GM18858 (cell line): ENCODE results near the gene EML3.
"Not testable (repeated sequence)": the region's sequence is repeated elsewhere in the genome, so short reads cannot be mapped to it uniquely, and the experiment has no call there.

Experiments used
- ATAC-seq: cut with Tn5 transposase; IDR thresholded peaks from one replicate; pipeline ENCODE4 v1.9.1; 2021; ENCODE audit not compliant: unreplicated experiment

Gene EML3

DNA sequence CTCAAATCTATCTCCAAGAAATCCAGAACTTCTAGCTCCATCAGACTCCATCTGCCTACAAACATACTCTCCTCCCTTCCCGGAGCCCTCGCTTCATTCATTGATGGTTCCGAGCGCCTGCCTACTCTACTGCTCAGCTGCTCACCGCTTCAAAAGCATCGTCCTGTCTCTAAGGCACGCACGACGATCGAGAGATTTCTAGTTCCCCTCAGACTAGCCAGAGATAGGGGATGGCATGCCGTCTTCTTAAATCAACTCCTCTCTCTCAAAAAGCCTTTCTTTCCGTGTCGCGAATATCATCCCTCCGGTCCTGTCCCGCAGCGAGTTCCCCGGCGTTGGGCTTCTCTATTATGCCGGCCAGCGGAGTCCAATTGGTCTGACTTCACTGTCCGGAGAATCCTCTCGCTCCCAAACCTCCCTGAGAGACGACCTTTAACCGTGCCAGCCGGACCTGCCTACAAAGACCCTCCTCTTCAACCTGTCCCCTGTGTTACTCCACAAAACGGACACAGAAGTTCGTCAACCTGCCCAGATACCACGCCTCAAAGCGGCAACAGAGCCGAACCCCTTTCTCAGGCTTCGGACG lies 39.5 kb downstream of the EML3 start:
- ATAC-seq = no peak

DNA sequence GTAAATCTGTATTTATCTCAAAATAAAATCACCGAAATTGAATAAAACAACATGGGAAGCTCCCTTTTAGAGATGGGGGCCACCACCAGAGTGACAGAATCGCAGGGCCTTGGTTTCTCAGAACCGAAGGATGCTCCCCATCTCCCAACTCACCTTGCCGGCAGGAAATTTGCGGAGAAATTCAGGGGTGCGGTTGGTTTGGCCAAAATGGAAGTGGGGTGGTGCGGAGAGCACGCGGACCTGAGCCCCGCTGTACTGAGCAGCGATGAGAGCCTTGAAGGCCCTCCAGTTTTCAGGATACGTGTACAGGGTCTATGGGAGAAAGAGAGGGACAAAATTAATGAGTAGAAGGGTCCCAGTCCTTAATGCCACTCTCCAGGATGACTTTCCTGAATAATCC lies 40.1 kb downstream of the EML3 start:
- ATAC-seq = no peak

DNA sequence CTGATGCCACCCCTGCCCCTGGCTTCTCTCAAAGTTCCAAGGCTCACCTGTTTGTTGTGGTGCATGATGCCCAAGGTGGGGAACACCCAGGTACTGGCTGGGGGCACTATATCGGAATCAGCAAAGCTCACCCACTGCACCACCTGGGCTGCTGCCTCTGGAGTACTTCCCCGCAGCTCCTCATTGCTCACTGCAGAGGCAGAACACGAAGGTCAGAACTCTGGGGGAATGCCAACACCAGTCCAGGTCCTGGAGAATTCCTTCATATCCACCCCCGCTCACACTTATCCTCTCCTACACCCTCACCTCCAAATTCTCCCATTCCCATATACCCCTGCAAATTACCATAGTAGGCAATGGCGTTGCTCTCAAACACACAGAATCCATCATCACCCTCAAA lies 41.1 kb downstream of the EML3 start:
- not testable (repeated sequence) for ATAC-seq

DNA sequence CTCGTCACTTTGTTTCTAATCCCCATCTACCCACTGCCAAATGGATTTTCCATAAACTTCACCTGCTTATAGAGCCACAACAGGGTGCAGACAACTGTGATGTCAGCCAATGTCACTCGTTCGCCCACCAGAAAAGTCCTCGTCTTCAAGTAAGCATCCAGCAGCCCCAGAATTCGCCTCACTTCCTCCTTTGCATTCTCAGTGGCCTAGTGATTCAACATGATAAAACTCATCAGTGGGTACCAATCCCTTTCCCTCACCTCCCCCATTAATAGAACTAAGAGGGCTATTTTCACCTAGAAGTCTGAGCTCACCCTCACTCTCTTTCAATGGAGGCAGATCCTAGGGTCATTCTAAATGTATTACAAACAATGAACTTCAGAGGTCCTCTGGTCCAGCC lies 41.7 kb downstream of the EML3 start:
- ATAC-seq = not testable (repeated sequence)

DNA sequence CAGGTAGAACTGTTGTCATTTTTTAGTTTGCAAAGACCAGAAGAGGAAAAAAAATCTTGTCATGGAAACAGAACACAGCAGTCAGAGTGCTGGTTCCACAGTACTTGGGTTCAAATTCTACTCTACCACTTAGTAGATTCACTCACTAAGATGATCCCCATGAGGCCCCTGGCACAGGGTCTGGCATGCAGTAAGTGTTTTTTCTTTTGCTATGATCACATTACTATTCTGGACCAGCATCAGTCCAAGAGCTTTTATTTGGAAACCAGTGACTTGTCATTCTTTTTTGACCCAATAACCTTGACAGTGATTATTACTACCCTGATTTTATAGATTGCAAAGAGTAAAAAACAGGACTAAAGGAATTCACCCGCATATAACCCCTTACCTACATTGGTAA lies 43.0 kb downstream of the EML3 start:
- no peak for ATAC-seq

DNA sequence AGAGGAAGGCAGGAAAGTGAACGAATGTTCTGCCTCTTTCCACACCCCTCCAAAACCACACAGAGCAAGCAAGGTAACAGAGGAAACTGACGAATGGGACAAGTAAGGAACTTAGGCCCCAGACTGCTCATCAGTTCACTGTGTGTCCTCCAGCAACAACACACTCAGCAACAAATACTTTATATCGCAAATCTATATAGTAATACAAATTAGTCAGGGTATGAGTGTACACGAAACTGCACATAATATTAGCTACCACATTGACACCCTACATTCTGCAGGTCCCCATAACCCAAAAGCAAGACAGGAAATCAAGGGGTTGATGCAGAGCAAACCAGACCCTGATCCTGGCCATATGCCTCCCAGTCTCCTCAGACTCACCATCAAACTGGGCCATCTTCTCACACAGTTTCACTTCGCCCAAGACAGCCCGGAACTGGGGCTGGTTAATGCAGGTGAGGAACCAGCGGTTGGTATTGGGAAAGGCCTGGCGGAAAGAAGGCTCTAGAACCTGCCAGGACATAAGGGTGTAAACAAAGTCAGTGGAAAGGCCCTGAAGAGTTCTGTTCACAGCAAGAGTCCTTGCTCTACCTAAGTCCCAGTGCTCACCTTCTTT lies 45.4 kb downstream of the EML3 start:
- no peak for ATAC-seq

DNA sequence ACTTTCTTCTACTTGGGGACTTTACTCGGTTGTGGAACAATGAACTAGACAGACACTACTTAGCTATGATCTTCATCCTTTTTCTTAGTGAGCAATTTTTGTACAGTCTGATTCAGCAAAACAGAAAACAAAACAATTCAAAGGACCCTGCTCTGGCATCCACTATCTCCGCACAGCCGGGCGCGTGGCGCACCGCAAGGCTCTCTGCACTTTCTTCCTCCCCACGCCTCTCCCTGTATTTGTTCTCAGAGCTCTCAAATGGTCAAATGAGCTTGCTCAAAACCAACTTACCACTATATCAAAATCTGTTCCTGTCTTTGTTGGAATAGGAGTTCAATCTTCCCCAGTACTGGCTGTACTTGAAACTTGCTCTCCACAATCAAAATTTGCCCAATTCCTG lies 46.3 kb downstream of the EML3 start:
- no peak for ATAC-seq

DNA sequence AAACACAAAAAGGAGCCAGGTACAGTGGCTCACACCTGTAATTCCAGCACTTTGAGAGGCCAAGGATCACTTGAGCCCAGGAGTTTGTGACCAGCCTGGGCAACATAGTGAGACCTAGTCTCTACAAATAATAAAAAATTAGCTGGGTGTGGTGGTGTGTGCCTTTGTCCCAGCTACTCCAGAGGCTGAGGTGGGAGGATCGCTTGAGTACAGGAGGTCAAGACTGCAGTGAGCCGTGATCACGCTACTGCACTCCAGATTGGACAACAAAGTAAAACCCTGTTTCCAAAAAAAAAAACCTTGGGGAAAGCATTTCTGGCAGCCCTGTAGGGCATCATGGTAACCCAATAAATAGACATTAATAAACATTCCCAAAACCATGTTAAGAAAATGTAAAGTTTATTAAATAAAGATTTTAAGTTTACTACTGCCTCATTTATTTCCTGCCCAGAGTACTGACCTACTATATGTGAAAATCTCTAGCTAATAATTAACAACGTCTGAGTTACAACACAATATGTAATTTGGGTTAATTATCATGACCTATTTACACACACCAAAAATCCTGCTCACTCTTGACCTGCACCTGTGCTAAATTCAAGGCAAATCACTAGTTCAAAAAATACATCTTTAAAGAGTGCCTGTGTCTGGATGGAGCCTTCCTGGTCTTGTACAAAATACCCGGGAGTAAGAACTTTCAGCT lies 47.3 kb downstream of the EML3 start:
- ATAC-seq = no peak

DNA sequence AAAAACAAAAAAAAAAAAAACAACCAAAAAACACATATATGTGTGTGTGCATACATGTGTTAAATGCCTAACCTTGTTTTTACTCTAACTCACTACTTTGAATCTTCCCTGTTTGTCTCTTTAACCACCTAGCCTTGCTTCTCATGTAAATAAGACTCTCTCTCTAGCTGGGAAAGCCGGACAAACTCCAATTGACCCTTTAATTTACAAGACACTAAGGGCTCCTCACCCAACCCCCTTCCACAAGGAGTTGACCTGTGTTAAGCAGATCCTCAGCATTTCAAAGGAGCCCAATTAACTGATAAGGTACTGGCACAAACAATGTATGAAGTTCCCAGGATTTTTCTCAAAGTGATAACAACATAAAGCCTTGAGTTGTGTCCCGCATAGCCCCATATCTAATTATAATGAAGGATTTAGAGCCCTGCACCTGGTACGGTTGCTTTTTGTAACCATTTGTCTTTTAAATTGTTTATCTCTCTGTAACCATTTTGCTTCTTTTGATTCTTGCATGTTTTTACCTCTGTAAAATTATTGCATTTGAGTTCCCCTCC lies 50.8 kb downstream of the EML3 start:
- not testable (repeated sequence) for ATAC-seq

DNA sequence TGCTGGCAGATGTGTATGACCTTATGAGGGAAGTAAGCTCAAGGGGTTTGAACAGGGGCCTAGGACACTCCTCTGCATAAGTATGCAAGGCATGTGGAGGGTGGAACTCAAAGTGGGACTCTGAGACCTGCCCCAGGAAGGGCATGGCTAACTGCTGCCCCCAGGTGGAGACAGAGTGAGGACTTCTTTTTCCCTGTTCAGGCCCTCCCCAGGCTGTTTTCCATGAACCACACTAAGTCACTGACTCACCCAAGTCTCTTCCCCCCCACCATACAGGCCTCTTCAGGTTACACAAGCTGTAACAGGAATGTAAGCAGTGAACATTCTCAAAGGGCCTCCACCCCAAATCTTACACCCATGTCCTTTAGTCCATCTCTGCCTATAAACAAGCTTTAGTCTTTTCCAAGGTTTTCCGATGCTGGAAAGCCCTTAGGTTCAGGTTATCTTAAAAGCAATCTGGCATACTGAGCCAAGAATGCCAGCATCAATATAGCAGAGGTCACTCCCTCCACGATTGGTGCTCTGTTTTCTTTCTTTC lies 51.9 kb downstream of the EML3 start:
- no peak for ATAC-seq

DNA sequence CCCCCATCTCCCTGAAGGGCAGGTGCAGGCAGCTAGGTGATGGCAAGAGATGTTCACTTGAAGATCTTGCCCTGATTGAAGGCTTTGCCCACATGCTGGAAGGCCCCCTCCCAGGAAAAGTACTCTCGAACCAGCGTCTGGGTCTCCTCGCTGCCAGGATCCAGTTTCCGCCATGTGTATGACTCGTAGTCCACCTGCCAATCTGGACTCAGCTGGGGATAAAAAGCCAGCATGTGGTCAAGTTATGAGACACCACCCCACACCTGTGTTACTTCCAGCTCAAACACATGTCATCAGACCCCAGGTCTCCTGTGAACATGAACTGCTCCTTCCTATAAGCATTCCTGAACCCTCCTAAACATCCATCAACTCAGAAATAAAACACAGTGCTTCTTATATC lies 52.9 kb downstream of the EML3 start:
- not testable (repeated sequence) for ATAC-seq

DNA sequence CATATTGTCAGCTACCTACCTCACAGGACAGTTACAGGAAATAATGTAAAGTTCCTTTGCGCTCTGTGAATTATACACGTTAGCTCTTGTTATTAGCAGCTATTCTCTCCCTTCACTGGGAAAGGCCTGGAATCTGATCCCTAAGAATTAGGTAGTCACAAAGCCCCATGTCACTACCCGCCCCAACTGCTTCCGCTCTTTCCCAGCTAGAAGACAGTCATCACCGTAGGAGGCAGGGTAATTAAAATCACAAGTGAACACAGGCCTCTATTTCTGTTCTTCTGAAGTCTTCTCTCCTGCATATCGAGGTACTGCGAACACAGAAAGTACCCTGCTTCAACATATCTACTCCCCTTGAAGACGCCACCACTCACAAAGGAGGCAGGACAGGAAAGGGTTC lies 53.4 kb downstream of the EML3 start:
- ATAC-seq = no peak

DNA sequence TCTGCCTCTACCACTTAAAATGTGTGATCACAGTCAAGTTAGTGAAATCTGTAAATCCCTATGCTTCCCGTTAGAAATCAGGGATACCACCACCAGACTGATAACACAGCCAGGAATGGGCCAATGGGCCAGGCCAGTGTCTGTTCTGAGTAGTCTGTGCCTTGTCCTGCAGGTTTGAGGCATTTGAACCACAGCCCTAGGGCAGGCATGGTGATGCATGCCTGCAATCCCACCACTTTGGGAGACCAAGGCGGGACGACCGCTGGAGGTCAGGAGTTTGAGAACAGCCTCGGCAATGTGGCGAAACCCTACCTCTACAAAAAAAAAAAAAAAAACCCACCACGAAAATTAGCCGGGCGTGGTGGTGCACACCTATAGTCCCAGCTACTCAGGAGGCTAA lies 53.9 kb downstream of the EML3 start:
- no peak for ATAC-seq

DNA sequence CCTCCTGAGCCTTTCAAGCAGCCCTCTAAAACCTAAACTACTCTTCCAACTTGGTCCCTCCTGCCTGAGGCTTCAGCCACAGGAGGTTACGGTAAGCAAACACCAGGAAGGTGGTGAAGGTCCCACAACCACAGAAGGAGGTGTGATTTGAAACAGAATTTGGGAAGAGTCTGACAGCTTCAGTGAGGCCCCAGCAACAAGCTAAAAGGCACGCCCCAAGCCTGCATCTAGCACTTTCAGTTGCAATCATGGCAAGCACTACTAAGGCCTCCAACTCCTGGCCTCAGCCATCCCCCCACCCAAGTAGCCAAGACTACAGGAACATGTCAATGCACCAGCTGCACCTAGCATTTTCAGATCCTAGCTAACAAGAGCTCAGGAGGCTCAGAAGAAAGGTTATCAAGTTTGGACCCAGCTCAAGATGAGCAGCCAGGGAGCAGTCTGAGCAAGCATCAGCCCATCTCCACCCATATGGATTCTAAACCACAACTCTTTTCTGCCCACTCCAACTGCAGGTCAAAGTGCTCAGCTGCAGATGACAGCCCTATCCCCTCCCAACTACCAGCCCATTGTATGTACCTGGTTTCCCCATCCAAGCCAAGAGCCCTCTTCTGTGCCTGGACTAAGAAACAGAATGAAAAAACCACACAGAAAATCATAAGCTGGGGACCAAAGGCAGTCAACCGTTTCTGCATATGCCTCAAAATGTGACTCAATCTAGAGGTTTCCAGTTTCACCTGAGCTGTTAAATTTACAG lies 55.5 kb downstream of the EML3 start:
- ATAC-seq = no peak

DNA sequence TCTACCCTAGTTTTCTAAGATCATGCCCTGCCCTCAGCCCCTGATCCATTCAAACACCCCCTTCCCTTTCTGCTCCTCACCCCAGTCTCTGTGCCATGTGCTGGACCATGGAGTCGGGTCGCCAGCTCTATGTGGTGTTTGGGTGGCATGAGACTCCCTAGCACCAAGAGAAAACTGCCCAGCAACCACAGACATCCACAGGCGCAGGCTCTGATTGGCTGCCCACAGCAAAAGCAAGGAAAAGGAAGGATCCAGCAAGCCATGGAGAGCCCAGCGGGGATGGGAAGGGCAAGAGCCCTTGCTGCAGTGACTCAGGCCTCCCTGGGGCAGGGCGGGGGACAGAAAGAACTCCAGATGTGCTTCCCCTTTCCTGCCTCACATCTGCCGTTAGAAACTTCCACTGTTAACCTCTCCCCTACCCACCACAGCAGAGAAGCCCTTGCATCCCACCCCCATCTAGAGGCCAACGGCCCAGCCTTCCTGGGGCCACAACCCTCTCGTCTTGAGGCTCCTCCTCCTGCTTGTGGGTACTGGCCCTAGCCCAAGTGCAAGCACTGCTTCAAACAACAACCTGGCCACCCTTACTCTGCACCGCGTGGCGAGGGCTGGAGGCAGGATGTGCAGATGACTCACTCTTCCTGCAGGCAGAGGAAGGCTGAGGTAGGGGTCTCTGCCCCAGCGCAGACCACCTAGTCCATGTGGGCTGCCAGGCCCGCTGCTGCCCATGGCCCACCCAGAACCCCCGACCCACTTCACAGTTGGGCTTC lies 56.3 kb downstream of the EML3 start:
- ATAC-seq = peak; percentile 27

DNA sequence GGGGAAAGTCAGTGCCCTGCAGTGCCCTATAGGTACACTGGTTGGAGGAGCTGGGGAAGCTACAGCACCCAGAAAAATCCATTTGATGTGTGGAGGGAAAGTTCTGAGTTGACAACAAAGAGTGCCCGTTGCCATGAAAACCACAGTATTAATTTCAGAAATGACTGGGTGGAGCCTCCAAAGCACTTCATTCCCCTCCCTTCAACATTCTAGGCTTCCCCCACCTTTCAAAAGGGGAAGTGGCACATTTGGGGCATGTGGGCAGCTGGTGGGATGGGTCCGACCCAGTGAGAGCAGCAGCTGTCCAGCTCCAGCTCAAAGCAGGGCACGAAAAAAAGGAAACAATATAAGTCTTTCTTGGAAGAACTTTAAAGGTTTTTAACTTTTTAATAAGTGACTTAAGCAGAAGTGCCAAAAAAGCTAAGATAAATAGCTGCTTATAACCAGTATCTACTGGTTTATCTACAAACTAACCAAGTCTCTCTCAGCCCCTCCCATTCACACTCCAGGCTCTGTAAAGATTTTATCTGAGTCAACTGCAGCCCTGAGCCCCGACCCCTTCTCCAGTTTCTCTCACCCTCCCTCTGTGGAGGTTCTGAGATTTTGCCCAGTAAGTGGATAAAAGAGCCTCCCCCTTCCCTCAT lies 57.0 kb downstream of the EML3 start:
- ATAC-seq = no peak

DNA sequence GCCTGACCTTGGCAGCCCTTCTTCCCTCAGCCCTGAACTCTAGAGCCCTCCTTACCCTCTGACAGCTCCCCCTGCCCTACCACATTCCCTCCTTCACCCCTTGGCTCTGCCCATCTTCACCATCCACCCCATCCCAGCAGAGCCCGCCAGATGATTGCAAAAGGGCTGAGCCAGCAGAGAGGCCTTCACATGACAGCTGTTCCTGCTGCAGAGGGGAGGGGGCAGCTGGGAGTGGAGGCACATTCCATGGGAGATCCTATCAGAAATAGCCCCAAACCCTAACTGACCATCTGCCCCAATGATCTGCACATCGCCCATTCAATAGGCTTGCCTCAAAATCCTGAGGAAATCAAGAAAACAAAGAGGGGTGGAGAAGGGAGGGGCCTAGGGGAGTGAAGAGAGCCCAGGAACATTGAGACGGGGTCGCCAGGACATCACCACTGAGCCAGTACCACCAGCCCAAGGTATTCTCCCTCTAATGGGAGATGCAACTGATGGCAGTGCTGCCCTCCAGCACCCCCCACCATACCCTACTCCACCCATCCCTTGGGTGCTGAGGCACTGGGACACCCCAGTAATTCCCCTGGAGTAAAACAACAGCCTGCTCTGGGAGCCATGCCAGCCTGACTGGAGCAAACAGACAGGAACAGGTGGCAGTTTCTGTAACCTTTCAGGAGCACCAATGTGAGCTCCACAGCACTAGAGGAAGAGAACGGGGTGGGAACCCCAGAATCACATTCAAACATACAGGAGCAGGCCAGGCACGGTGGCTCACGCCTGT lies 58.0 kb downstream of the EML3 start:
- ATAC-seq = no peak

DNA sequence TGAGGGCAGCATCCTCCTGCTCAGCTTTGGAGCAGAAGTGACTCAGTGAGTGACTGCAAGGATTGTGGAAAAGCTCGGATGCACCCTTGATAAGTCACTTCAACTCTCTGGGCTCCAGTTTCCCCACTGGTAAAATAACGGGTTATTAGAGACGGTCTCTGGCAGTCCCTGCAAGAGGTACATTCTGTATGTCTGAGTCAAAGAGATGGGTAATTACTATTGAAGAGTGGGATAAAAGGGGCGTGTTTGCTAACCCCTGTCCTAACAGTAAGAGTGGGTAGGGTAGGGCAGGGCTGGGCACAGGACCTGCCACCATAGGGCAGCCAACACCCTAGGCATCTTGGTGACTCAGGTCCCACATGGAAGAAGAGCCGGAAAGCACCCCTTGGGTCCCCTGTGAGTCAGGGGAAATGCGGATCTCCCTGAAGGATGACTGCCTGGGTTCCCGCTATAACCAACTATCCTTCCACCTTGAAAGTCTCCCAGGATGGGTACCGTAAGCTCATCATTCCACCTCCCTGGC lies 58.7 kb downstream of the EML3 start:
- ATAC-seq = no peak
